Smooth muscle cell (in vitro differentiated cells): ENCODE data around the gene PPP4R3B. TPM values are rescaled to one million over a fixed set of nuclear protein-coding genes. Genes with fewer than 3 reads are reported as not detected.

Source experiments
- DNase-seq: peaks from one replicate; lab custom pipeline; 2025; ENCODE audit not compliant: unreplicated experiment; lab: John Stamatoyannopoulos, UW
- H2AFZ ChIP-seq: fragments of 200-600 bp; sonication (generic); 2 replicates; pipeline ENCODE4 v1.6.0; 2016; ENCODE audit warnings: antibody characterized with exemption, low read depth, mild to moderate bottlenecking
- H3F3A ChIP-seq: fragments of 200-600 bp; sonication (generic); 2 replicates; pipeline ENCODE4 v1.6.0; 2017; ENCODE audit warnings: antibody characterized with exemption, low read depth
- H3K27ac ChIP-seq: fragments of 200-600 bp; sonication (generic); 2 replicates; pipeline ENCODE4 v1.5.1; 2016; ENCODE audit warnings: low read depth, mild to moderate bottlenecking
- H3K27me3 ChIP-seq: fragments of 200-600 bp; sonication (generic); 2 replicates; pipeline ENCODE4 v1.6.1; 2016; ENCODE audit warnings: low read depth, mild to moderate bottlenecking
- H3K36me3 ChIP-seq: fragments of 200-600 bp; sonication (generic); 2 replicates; pipeline ENCODE4 v1.5.1; 2016; ENCODE audit warnings: low read depth
- H3K4me1 ChIP-seq: fragments of 200-600 bp; sonication (generic); 2 replicates; pipeline ENCODE4 v1.5.1; 2016; ENCODE audit warnings: low read depth
- H3K4me2 ChIP-seq: fragments of 200-600 bp; sonication (generic); 2 replicates; pipeline ENCODE4 v1.6.0; 2016; ENCODE audit warnings: mild to moderate bottlenecking
- H3K4me3 ChIP-seq: fragments of 200-600 bp; sonication (generic); 2 replicates; pipeline ENCODE4 v1.5.1; 2016; ENCODE audit warnings: mild to moderate bottlenecking
- H3K79me2 ChIP-seq: fragments of 200-600 bp; sonication (generic); 2 replicates; pipeline ENCODE4 v1.6.0; 2016; ENCODE audit warnings: low read depth, mild to moderate bottlenecking
- H3K9ac ChIP-seq: fragments of 200-600 bp; sonication (generic); 2 replicates; pipeline ENCODE4 v1.6.0; 2016; ENCODE audit warnings: low read depth
- H3K9me3 ChIP-seq: fragments of 200-600 bp; sonication (generic); replicated peaks from 2 replicates; pipeline ENCODE4 v1.5.1; 2016; ENCODE audit warnings: low read depth
- H4K20me1 ChIP-seq: fragments of 200-600 bp; sonication (generic); 2 replicates; pipeline ENCODE4 v1.6.0; 2016; ENCODE audit warnings: low read depth
- WGBS: methylation state at CpG from one replicate; pipeline ENCODE4 v1.1.7; 2016; ENCODE audit warnings: low lambda C conversion rate; 5-methylcytosine and 5-hydroxymethylcytosine counted together
- polyA plus RNA-seq: library from polyadenylated mRNA; unstranded; fragments of >200 nt; fragmentation: Nextera tagmentation; extraction: Ambion mirVana; gene quantifications from 2 replicates; pipeline ENCODE4 v1.2.1, GENCODE V29; 2016
- small RNA-seq: library from RNA; depleted of rRNA; stranded (forward); fragments of <200 nt; gene quantifications from one replicate; pipeline ENCODE3, GENCODE V24; 2014
- total RNA-seq: library from RNA; depleted of rRNA; stranded (reverse); fragments of >200 nt; gene quantifications from 2 replicates; pipeline ENCODE4 v1.2.3, GENCODE V29; 2014
- TF ChIP-seq, protein P1 (sequence below): fragments of 200-600 bp; sonication (generic); IDR thresholded peaks from 2 replicates; pipeline ENCODE4 v1.5.1; 2017; ENCODE audit warnings: borderline replicate concordance, mild to moderate bottlenecking, antibody characterized with exemption; ENCODE audit not compliant: insufficient read depth, poor library complexity, severe bottlenecking

PPP4R3B gene
- total and polyA plus RNA-seq, 2 experiments from 2014 or later: 22.8 to 57.1 TPM

DNA sequence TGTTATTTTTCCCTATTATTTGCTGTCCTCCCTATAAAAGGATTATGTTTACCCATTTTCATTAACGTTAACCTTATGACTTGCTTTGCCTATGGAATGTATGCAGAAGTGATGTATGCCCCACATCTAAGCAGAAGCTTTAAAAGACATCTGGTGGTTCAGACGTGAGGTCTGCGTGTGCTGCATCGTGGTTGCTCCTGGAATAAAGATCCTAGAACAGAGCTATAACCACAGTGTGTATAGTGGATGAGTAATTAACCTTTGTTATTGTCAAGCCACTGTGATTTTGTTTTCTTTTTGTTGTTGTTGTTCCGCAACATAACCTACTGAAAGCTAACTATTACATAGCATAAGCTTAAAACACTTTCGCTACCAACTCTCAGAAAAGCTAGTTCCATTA lies 118.8 kb downstream of the PPP4R3B start:
- no peaks in the 10 kb centered on the region for H3K27me3 ChIP-seq
- no peak for DNase-seq
- no peaks in the 10 kb centered on the region for H3K79me2 ChIP-seq
- TF ChIP-seq, protein P1, sequence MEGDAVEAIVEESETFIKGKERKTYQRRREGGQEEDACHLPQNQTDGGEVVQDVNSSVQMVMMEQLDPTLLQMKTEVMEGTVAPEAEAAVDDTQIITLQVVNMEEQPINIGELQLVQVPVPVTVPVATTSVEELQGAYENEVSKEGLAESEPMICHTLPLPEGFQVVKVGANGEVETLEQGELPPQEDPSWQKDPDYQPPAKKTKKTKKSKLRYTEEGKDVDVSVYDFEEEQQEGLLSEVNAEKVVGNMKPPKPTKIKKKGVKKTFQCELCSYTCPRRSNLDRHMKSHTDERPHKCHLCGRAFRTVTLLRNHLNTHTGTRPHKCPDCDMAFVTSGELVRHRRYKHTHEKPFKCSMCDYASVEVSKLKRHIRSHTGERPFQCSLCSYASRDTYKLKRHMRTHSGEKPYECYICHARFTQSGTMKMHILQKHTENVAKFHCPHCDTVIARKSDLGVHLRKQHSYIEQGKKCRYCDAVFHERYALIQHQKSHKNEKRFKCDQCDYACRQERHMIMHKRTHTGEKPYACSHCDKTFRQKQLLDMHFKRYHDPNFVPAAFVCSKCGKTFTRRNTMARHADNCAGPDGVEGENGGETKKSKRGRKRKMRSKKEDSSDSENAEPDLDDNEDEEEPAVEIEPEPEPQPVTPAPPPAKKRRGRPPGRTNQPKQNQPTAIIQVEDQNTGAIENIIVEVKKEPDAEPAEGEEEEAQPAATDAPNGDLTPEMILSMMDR: no peak
- no peak overlapping the region for H2AFZ ChIP-seq
- H3K9me3 ChIP-seq: no peaks in the 10 kb centered on the region
- H3K36me3 ChIP-seq: no peaks in the 10 kb centered on the region
- H3K4me1 ChIP-seq: no peaks in the 10 kb centered on the region
- H3F3A ChIP-seq: no peaks in the 10 kb centered on the region
- WGBS: 73% methylated on average over 6 of the region's 6 CpGs
- no peak overlapping the region for H3K27ac ChIP-seq
- H3K4me3 ChIP-seq: no peak overlapping the region
- H4K20me1 ChIP-seq: no peaks in the 10 kb centered on the region
- H3K4me2 ChIP-seq: no peak overlapping the region
- no peak overlapping the region for H3K9ac ChIP-seq

Small RNA genes lying within 50 kb of the gene (small RNA-seq; reads per million reads assigned to genes)
- gene RF00586: 0.11 reads per million
- gene RNU6-634P: not detected

Other genes starting within 250 kb of the PPP4R3B start
- 71.1 and 85.6 TPM in 2 replicates for gene CCDC88A, start 197.8 kb downstream of the PPP4R3B start, total RNA-seq
- gene CCDC88A, start 197.8 kb downstream of the PPP4R3B start, polyA plus RNA-seq: 28.8 and 32.1 TPM in 2 replicates
- 44.3 and 48.8 TPM in 2 replicates for gene CFAP36, start 97.9 kb downstream of the PPP4R3B start, total RNA-seq
- gene CFAP36, start 97.9 kb downstream of the PPP4R3B start, polyA plus RNA-seq: 31.2 and 35.5 TPM in 2 replicates
- gene PNPT1, start 76.2 kb upstream of the PPP4R3B start, total RNA-seq: 11.8 and 16.9 TPM in 2 replicates
- 7.9 and 10.0 TPM in 2 replicates for gene PNPT1, start 76.2 kb upstream of the PPP4R3B start, polyA plus RNA-seq